Nephron (organoid): ENCODE measurements around the gene DDX21.
"Not testable (repeated sequence)": the region's sequence is repeated elsewhere in the genome, so short reads cannot be mapped to it uniquely, and the experiment has no call there.

ENCODE experiments used
- H3K27ac Mint-ChIP-seq, 3 experiments: 2 replicates each; pipeline ENCODE4 v1.8.0; 2020; ENCODE audit warnings: mixed read lengths in 3 of 3, mild to moderate bottlenecking in 2 of 3, moderate library complexity in 1 of 3
- H3K27me3 Mint-ChIP-seq: 2 replicates; pipeline ENCODE4 v1.8.0; 2021; ENCODE audit warnings: low read depth, mild to moderate bottlenecking, moderate library complexity, mixed read lengths
- H3K36me3 Mint-ChIP-seq: 2 replicates; pipeline ENCODE4 v1.8.0; 2020; ENCODE audit warnings: low read depth, mixed read lengths
- H3K4me1 Mint-ChIP-seq: 2 replicates; pipeline ENCODE4 v1.8.0; 2020; ENCODE audit warnings: mixed read lengths
- H3K4me3 Mint-ChIP-seq, 3 experiments: 2 replicates each; pipeline ENCODE4 v1.8.0; 2020; ENCODE audit warnings: mild to moderate bottlenecking in 3 of 3, mixed read lengths in 3 of 3, moderate library complexity in 2 of 3
- H3K9me3 Mint-ChIP-seq: 2 replicates; pipeline ENCODE4 v1.8.0; 2020; ENCODE audit warnings: mixed read lengths
- TF ChIP-seq, protein P1 (sequence below), 3 experiments: fragments of 200-600 bp; sonication (generic); IDR thresholded peaks; one replicate each; pipeline ENCODE4 v1.5.0; 2021; ENCODE audit warnings: antibody characterized with exemption in 3 of 3; ENCODE audit not compliant: unreplicated experiment in 3 of 3

DDX21 gene

DNA sequence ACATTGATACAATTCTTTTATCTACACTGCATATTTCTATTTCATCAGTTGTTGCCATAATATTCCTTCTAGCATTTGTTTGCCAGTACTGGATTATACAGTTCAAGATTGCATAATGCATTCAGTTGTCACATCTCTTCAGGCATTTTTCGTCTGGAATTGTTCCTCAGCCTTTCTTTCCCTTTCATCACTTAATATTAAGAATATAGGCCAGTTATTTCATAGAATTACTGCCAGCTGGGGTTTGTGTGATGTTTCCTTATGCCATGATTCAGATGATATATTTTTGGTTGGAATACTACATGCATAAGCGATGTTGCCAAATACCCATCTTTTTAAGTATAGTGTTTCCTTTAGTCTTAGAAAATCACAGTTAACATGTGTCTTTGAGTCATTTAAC, 53.4 kb downstream of the DDX21 start:
- H3K9me3 Mint-ChIP-seq: no peaks in the 10 kb centered on the region
- peaks cover 40% of the 10 kb centered on the region for H3K36me3 Mint-ChIP-seq
- H3K4me3 Mint-ChIP-seq: no peak overlapping the region
- H3K27ac Mint-ChIP-seq: no peak overlapping the region
- no peaks in the 10 kb centered on the region for H3K4me1 Mint-ChIP-seq
- TF ChIP-seq, protein P1, sequence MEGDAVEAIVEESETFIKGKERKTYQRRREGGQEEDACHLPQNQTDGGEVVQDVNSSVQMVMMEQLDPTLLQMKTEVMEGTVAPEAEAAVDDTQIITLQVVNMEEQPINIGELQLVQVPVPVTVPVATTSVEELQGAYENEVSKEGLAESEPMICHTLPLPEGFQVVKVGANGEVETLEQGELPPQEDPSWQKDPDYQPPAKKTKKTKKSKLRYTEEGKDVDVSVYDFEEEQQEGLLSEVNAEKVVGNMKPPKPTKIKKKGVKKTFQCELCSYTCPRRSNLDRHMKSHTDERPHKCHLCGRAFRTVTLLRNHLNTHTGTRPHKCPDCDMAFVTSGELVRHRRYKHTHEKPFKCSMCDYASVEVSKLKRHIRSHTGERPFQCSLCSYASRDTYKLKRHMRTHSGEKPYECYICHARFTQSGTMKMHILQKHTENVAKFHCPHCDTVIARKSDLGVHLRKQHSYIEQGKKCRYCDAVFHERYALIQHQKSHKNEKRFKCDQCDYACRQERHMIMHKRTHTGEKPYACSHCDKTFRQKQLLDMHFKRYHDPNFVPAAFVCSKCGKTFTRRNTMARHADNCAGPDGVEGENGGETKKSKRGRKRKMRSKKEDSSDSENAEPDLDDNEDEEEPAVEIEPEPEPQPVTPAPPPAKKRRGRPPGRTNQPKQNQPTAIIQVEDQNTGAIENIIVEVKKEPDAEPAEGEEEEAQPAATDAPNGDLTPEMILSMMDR (IDR thresholded peaks at IDR 0.05; ENCODE audit: unreplicated experiment in 3 of 3): no peak
- H3K27me3 Mint-ChIP-seq: no peaks in the 10 kb centered on the region

DNA sequence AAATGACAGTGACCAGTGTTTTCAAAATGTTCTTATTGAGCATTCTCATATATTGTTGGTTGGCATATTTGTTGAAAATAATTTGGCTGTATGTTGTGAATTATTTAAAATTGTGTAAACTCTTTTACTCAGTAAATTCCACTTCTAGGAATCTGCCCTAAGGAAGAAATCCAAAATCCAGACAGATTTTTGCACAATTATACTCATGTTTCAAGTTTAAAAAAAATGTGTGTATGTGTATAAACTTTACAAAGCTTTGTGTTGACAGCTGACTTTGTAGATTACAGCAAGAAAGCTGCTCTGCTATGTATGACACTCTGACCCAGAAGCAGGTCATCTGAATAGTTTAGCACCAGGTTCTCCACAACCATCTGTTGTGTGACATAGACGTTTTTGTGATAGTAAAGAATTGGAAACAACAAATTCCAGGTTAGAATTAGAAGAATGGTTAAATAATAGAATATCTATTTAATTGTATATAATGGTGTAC, 54.2 kb downstream of the DDX21 start:
- TF ChIP-seq, protein P1 (IDR thresholded peaks at IDR 0.05; ENCODE audit: unreplicated experiment in 3 of 3): no peak
- H3K27me3 Mint-ChIP-seq: no peaks in the 10 kb centered on the region
- H3K36me3 Mint-ChIP-seq: peaks cover 41% of the 10 kb centered on the region
- H3K27ac Mint-ChIP-seq: no peak overlapping the region
- no peaks in the 10 kb centered on the region for H3K4me1 Mint-ChIP-seq
- H3K4me3 Mint-ChIP-seq: no peak overlapping the region
- H3K9me3 Mint-ChIP-seq: no peaks in the 10 kb centered on the region

DNA sequence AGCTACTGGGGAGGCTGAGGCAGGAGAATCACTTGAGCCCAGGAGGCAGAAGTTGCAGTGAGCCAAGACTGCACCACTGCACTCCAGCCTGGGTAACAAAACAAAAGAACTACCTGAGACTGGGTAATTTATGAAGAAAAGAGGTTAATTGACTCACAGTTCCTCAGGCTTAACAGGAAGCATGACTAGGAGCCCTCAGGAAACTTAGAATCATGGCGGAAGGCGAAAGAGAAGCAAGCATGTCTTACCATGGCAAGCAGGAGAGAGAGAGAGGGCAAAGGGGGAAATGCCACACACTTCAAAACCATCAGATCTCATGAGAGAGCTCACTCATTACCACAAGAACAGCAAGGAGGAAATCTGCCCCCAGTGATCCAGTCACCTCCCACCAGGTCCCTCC, 56.8 kb downstream of the DDX21 start:
- not testable (repeated sequence) for H3K4me3 Mint-ChIP-seq, H3K27me3 Mint-ChIP-seq, H3K27ac Mint-ChIP-seq, H3K4me1 Mint-ChIP-seq, H3K9me3 Mint-ChIP-seq
- peaks cover 52% of the 10 kb centered on the region for H3K36me3 Mint-ChIP-seq

DNA sequence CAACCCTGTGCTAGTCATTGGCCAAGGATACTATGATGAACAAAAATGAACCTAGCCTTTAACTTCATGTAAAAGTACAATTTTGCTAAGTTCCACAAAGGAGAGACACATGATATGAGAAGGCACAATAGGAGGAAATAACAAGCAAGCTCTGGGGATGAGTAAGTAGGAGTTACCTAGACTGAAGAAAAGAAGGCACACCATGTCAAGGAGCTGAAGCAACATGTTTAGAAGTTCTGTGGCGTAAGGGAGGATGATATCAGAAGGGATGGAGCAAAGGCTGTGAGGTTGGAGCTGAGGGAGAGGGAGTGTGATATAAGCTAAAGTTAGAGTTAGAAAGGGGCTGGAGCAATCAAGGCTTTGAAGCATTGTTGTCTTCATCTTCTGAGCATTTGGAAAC, 58.2 kb downstream of the DDX21 start:
- H3K36me3 Mint-ChIP-seq: peaks cover 59% of the 10 kb centered on the region
- TF ChIP-seq, protein P1 (IDR thresholded peaks at IDR 0.05; ENCODE audit: unreplicated experiment in 3 of 3): no peak

DNA sequence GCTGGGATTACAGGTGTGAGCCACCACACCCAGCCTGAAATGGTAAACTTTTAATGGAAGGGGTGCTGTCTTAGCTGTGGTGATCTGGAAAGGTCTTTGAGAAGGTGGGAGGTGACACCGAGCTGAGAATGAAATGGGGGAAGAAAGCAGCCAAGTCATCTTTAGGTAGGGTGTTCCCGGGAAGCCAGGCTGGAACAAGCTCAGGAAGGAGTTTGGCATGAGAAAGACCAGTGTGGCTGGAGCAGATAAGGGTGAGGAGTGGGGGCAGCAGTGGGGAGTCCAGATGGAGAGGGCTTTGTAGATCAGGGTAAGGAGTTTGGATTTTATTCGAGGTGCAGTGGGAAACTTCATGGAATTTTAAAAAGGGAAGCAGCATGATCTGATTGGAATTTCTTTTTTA, 62.6 kb downstream of the DDX21 start:
- TF ChIP-seq, protein P1 (IDR thresholded peaks at IDR 0.05; ENCODE audit: unreplicated experiment in 3 of 3): no peak

More for the DNA sequence above, 58.2 kb downstream of the DDX21 start:
- no peak overlapping the region for H3K27ac Mint-ChIP-seq
- no peaks in the 10 kb centered on the region for H3K27me3 Mint-ChIP-seq
- H3K4me1 Mint-ChIP-seq: no peaks in the 10 kb centered on the region
- H3K4me3 Mint-ChIP-seq: no peak overlapping the region
- no peaks in the 10 kb centered on the region for H3K9me3 Mint-ChIP-seq

DNA sequence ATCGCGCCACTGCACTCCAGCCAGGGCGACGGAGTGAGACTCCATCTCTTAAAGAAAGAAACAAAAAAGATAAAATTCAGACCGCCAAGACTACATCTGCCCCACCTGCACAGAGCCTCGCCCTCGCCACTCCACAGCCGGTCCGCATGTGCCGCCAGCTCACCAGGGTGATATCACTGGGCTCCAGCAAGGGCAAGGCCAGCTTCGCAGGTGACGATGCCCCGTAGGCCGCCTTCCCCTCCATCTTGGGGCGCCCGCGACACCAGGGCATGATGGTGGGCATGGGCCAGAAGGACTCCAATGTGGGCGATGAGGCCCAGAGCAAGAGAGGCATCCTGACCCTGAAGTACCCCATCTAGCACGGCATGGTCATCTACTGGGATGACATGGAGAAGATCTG, 66.6 kb downstream of the DDX21 start:
- Mint-ChIP-seq H3K4me1 (no peaks in the 10 kb centered on the region), H3K4me3 (no peak overlapping the region), H3K27me3 (no peaks in the 10 kb centered on the region), H3K27ac (no peak overlapping the region), H3K36me3 (peaks cover 20% of the 10 kb centered on the region), H3K9me3 (no peaks in the 10 kb centered on the region)
- TF ChIP-seq, protein P1 (IDR thresholded peaks at IDR 0.05; ENCODE audit: unreplicated experiment in 3 of 3): no peak

More for the DNA sequence above, 62.6 kb downstream of the DDX21 start:
- Mint-ChIP-seq H3K4me1 (no peaks in the 10 kb centered on the region), H3K9me3 (no peaks in the 10 kb centered on the region), H3K27ac (no peak overlapping the region), H3K27me3 (no peaks in the 10 kb centered on the region), H3K4me3 (no peak overlapping the region), H3K36me3 (peaks cover 41% of the 10 kb centered on the region)
